Left cardiac atrium (tissue), 4 donors: ENCODE measurements around the gene PRR36. TPM values are rescaled to one million over a fixed set of nuclear protein-coding genes. Genes with fewer than 3 reads are reported as not detected.

Experiments
- ATAC-seq, 2 donors: fragments of 200-7000 bp; cut with Tn5 transposase; one replicate each; pipeline ENCODE4 v1.9.1; 2020; ENCODE audit warnings: mild to moderate bottlenecking in 2 of 2, moderate library complexity in 2 of 2
- DNase-seq: peaks from one replicate; pipeline ENCODE4 v3.0.0-alpha.2; 2020
- intact Hi-C, 2 donors: fragments of 100-400 bp; cut with DNase I; formaldehyde crosslinking; loops; one replicate each; pipeline versions ENCODE4 v1.14.1 to v1.15.1; 2022 to 2023
- total RNA-seq, 2 donors: library from RNA; stranded (reverse); fragmentation: NEBNext Ultra II Directional; extraction: Animal tissue kit (Norgen Biotek cat#: 25700); gene quantifications; one replicate each; pipeline ENCODE4 v1.2.1, GENCODE V29; 2021
- donor health status: DM: no; HTN: yes; CAD: no.
- donor health status: DM: no; HTN: yes; CAD: no; lungs with severe emphysema.
- donor health status: DM: yes; HTN: yes; CAD: no.
- donor health status: Dilated cardiomyopathy.

The PRR36 gene
- total RNA-seq, 2 donors from 2014 or later: 0.10 to 0.24 TPM

- no peak for DNase-seq
- ATAC-seq: no peak
- intact Hi-C loops: no loop called here
These were observed 40.4 kb upstream of the PRR36 start, which contains the start of gene TGFBR3L for GRCh38 chr19:7914598-7915045. TSS of gene TGFBR3L (plus strand) at chr19:7914830.

- ATAC-seq: no peak
- no peak for DNase-seq
- intact Hi-C loops: no loop called here
These were observed 39.9 kb upstream of the PRR36 start for GRCh38 chr19:7914099-7914498.

- intact Hi-C loops: no loop called here
- ATAC-seq (no peak), DNase-seq (no peak)
These were observed 39.5 kb upstream of the PRR36 start for GRCh38 chr19:7913652-7914051.

GRCh38 chr19:7912697-7913564 is 38.7 kb upstream of the PRR36 start:
- DNase-seq: no peak

GRCh38 chr19:7912144-7912696 is 38.0 kb upstream of the PRR36 start:
- ATAC-seq (no peak), DNase-seq (no peak)
- intact Hi-C loops: no loop called here

More at GRCh38 chr19:7912697-7913564, 38.7 kb upstream of the PRR36 start:
- intact Hi-C loops: no loop called here
- no peak for ATAC-seq

- intact Hi-C loops: no loop called here
- DNase-seq (no peak), ATAC-seq (no peak)
These were observed 37.4 kb upstream of the PRR36 start for GRCh38 chr19:7911508-7912143.

GRCh38 chr19:7910321-7911161 is 36.4 kb upstream of the PRR36 start:
- DNase-seq: no peak
- intact Hi-C loops: no loop called here
- ATAC-seq: no peak

GRCh38 chr19:7909471-7910067 is 35.4 kb upstream of the PRR36 start:
- ATAC-seq (no peak), DNase-seq (no peak)

GRCh38 chr19:7908742-7909461 is 34.7 kb upstream of the PRR36 start:
- ATAC-seq: no peak
- DNase-seq: no peak
- intact Hi-C loops: no loop called here

More at GRCh38 chr19:7909471-7910067, 35.4 kb upstream of the PRR36 start:
- intact Hi-C loops: no loop called here

- intact Hi-C loops: no loop called here
- DNase-seq (no peak), ATAC-seq (no peak)
These were observed 34.0 kb upstream of the PRR36 start for GRCh38 chr19:7908078-7908699.

- ATAC-seq: no peak
- no peak for DNase-seq
- intact Hi-C loops: no loop called here
These were observed 33.4 kb upstream of the PRR36 start for GRCh38 chr19:7907544-7907943.

- ATAC-seq (no peak), DNase-seq (no peak)
- intact Hi-C loops: no loop called here
These were observed 32.9 kb upstream of the PRR36 start for GRCh38 chr19:7907122-7907521.

- intact Hi-C loops: no loop called here
- DNase-seq (no peak), ATAC-seq (no peak)
These were observed 31.7 kb upstream of the PRR36 start for GRCh38 chr19:7905859-7906258.

GRCh38 chr19:7905268-7905667 is 31.1 kb upstream of the PRR36 start:
- DNase-seq (no peak), ATAC-seq (no peak)
- intact Hi-C loops: no loop called here

- ATAC-seq (peak; percentile 56 to 60), DNase-seq (peak; percentile 64)
- intact Hi-C loops: no loop called here
These were observed 30.2 kb upstream of the PRR36 start for GRCh38 chr19:7904074-7905020.

- intact Hi-C loops: no loop called here
- peak; percentile 89 to 91 for ATAC-seq
- DNase-seq: peak; percentile 100
These were observed 29.3 kb upstream of the PRR36 start, which contains the start of gene MAP2K7 for GRCh38 chr19:7903244-7904073. TSS of gene MAP2K7 (plus strand) at chr19:7903877. CDS start at chr19:7903945, 68 bp downstream.
